Measurements from ENCODE around the gene PLD3.

Gene PLD3

DNA sequence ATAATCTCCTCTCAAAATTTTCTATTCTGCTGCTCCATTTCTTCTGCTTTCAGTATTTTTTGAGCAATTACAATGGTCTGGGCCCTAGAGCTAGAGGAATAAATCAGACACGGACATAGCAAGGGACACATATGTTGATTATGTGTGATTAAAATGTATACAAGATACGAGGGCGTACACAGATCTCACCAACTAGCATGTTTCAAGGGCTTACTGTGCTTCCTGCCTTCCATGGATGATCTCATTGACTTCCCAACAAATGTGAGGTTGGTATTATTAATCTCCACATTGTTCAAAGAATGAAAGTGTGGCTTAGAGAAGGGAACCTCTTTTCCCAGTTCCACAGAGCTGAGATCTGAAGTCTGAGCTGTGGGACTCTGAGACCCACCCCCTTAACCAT lies 9.1 kb downstream of the PLD3 start:
- H3K27me3 ChIP-seq (ENCODE audit: insufficient read depth, low read length), result no peaks in the 10 kb centered on the region
- no peaks in the 10 kb centered on the region for H3K9me3 ChIP-seq (ENCODE audit: low read length)
- no peak overlapping the region for H3K27ac ChIP-seq (ENCODE audit: low read depth, low read length, poor library complexity, severe bottlenecking)
- H3K9ac ChIP-seq (ENCODE audit: low read length), result no peak overlapping the region
- H3K79me2 ChIP-seq (ENCODE audit: insufficient read depth, low read length), result no peaks in the 10 kb centered on the region
- H3F3A ChIP-seq (ENCODE audit: insufficient read depth, low read length), result no peaks in the 10 kb centered on the region
- H3K4me2 ChIP-seq (ENCODE audit: low read length), result no peak overlapping the region
- TF ChIP-seq, protein P1, sequence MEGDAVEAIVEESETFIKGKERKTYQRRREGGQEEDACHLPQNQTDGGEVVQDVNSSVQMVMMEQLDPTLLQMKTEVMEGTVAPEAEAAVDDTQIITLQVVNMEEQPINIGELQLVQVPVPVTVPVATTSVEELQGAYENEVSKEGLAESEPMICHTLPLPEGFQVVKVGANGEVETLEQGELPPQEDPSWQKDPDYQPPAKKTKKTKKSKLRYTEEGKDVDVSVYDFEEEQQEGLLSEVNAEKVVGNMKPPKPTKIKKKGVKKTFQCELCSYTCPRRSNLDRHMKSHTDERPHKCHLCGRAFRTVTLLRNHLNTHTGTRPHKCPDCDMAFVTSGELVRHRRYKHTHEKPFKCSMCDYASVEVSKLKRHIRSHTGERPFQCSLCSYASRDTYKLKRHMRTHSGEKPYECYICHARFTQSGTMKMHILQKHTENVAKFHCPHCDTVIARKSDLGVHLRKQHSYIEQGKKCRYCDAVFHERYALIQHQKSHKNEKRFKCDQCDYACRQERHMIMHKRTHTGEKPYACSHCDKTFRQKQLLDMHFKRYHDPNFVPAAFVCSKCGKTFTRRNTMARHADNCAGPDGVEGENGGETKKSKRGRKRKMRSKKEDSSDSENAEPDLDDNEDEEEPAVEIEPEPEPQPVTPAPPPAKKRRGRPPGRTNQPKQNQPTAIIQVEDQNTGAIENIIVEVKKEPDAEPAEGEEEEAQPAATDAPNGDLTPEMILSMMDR (IDR thresholded peaks at IDR 0.05; ENCODE audit: low read length), result no peak
- TF ChIP-seq EZH2 (IDR thresholded peaks at IDR 0.05; ENCODE audit: borderline replicate concordance, low read length), result no peak
- no peaks in the 10 kb centered on the region for H3K36me3 ChIP-seq (ENCODE audit: insufficient read depth, low read length)
- no peaks in the 10 kb centered on the region for H3K9me2 ChIP-seq (ENCODE audit: low read depth, low read length)
- H4K20me1 ChIP-seq (ENCODE audit: insufficient read depth, low read length), result no peaks in the 10 kb centered on the region
- H3K4me1 ChIP-seq (ENCODE audit: insufficient read depth, low read length, severe bottlenecking), result peaks cover 7% of the 10 kb centered on the region
- no peak overlapping the region for H2AFZ ChIP-seq (ENCODE audit: low read length)
- H3K4me3 ChIP-seq (ENCODE audit: low read depth, low read length, poor library complexity, severe bottlenecking), result no peak overlapping the region

DNA sequence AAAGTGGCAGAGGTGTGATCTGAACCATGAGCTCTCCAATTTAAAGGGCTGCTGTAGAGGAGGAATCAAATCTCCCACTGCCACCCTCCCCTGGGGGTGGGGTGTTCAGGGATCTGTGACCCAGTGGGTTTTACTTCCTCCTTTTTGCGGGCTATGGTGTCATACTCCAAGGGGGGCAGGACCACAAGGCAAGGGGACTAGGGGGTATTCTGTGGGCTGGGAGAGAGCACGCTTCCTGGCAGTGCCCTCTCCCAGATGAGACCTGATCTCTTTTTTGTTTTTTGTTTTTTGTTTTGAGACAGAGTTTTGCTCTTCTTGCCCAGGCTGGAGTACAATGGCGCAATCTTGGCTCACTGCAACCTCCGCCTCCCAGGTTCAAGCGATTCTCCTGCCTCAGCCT lies 10.3 kb downstream of the PLD3 start:
- Histone ChIP-seq H3K9me2 (ENCODE audit: low read depth, low read length) (no peaks in the 10 kb centered on the region), H3K36me3 (ENCODE audit: insufficient read depth, low read length) (no peaks in the 10 kb centered on the region), H3K4me2 (ENCODE audit: low read length) (no peak overlapping the region), H2AFZ (ENCODE audit: low read length) (no peak overlapping the region), H3K4me3 (ENCODE audit: low read depth, low read length, poor library complexity, severe bottlenecking) (no peak overlapping the region), H3K27me3 (ENCODE audit: insufficient read depth, low read length) (no peaks in the 10 kb centered on the region), H3K9ac (ENCODE audit: low read length) (no peak overlapping the region), H3K4me1 (ENCODE audit: insufficient read depth, low read length, severe bottlenecking) (peaks cover 7% of the 10 kb centered on the region), H3F3A (ENCODE audit: insufficient read depth, low read length) (no peaks in the 10 kb centered on the region), H3K79me2 (ENCODE audit: insufficient read depth, low read length) (no peaks in the 10 kb centered on the region), H3K27ac (ENCODE audit: low read depth, low read length, poor library complexity, severe bottlenecking) (no peak overlapping the region), H4K20me1 (ENCODE audit: insufficient read depth, low read length) (no peaks in the 10 kb centered on the region), H3K9me3 (ENCODE audit: low read length) (no peaks in the 10 kb centered on the region)
- TF ChIP-seq EZH2 (IDR thresholded peaks at IDR 0.05; ENCODE audit: borderline replicate concordance, low read length), result no peak
- TF ChIP-seq, protein P1 (IDR thresholded peaks at IDR 0.05; ENCODE audit: low read length), result no peak

DNA sequence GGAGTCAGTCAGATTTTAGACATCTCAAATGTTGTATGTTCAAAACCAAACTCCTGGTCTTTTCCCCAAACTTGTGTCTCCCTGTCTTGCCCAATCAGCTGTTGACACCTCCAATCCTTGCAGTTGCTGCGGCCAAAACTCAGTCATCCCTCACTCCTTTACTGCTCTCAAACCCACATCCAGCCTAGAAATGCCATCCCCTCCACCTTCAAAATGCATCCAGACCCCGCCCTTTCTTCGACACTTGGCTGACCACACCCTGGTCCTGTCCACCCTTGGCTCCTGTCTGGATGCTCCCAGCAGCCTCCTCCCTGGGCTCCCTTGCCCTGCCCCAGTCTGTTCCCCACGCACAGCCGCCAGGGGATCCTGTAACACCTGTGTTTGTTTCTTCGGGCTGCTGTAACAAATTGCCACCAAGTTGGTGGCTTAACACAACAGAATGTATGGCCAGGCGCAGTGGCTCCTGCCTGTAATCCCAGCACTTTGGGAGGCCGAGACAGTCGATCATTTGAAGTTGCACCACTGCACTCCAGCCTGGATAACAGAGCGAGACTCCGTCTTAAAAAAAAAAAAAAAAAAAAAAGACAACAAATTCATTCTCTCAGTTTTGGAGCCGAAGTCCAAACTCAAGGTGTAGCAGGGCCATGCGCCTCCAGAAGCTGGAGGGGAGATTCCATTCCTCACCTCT lies 11.7 kb downstream of the PLD3 start:
- no peak overlapping the region for H3K27ac ChIP-seq (ENCODE audit: low read depth, low read length, poor library complexity, severe bottlenecking)
- H3K79me2 ChIP-seq (ENCODE audit: insufficient read depth, low read length), result no peaks in the 10 kb centered on the region
- no peaks in the 10 kb centered on the region for H3K27me3 ChIP-seq (ENCODE audit: insufficient read depth, low read length)
- no peaks in the 10 kb centered on the region for H4K20me1 ChIP-seq (ENCODE audit: insufficient read depth, low read length)
- H3K4me1 ChIP-seq (ENCODE audit: insufficient read depth, low read length, severe bottlenecking), result peaks cover 9% of the 10 kb centered on the region
- H2AFZ ChIP-seq (ENCODE audit: low read length), result no peak overlapping the region
- H3K9me2 ChIP-seq (ENCODE audit: low read depth, low read length), result no peaks in the 10 kb centered on the region
- H3K4me2 ChIP-seq (ENCODE audit: low read length), result no peak overlapping the region
- no peaks in the 10 kb centered on the region for H3F3A ChIP-seq (ENCODE audit: insufficient read depth, low read length)
- no peak overlapping the region for H3K9ac ChIP-seq (ENCODE audit: low read length)
- no peaks in the 10 kb centered on the region for H3K36me3 ChIP-seq (ENCODE audit: insufficient read depth, low read length)
- no peak overlapping the region for H3K4me3 ChIP-seq (ENCODE audit: low read depth, low read length, poor library complexity, severe bottlenecking)
- TF ChIP-seq EZH2 (IDR thresholded peaks at IDR 0.05; ENCODE audit: borderline replicate concordance, low read length), result no peak
- TF ChIP-seq, protein P1 (IDR thresholded peaks at IDR 0.05; ENCODE audit: low read length), result no peak
- no peaks in the 10 kb centered on the region for H3K9me3 ChIP-seq (ENCODE audit: low read length)
